ENCODE data around the gene COX4I1.

The COX4I1 gene

DNA sequence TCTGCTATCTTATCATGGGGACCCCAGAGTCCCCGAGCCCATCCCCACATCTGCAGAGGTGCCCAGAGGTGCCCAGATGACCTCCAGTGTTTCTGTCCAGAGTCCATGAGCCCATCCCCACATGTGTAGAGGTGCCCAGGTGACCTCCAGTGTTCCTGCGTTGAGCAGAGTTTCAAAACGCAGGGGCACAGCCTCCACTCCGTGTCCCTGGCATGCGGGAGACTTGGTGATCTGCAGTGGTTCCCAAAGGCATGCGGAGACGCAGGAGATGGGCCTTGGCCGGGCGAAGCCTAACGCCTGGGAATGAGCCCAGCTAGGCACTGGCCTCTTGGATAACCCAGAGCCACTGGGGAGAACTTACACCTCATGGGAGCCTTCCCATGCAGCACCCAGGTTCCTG, 41.3 kb downstream of the COX4I1 start:
- no peak for DNase-seq (ENCODE audit: low spot score)

DNA sequence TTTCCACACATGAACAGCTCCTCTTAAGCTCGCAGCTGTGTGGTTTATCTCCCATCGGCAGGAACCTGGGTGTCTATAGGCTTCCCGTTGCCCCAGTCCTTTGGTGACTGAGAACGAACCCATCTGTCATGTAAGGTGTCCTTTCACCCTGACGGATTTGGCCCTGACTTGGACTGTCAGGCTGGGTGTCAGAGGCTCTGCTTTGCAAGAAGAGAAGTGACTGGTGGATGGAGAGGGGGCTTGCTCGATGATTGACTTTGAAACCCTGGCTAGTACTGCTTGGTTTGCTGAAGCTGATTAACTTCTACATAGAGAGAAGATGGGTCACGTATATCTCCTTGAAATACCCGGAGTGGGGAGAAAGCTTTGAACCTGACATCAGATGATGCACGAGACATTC, 42.9 kb downstream of the COX4I1 start:
- no peak for DNase-seq (ENCODE audit: low spot score)

DNA sequence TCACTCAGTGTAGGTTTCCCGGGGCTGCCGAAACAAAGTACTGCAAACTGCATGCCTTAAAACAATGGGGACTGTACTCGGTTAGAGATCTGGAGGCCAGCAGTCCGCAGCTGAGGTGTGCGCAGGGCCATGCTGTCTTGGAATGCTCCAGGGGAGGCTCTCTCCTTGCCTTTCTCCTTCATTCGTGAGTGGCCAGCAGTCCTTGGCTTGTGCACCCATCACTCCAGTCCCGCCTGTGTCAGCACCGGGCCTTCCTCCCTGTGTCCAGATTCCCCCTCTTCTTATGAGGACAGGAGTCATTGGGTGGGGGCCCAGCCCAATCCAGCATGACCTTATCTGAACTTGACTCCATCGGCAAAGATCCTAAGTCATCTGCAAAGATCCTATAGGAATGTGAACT, 43.4 kb downstream of the COX4I1 start:
- DNase-seq (ENCODE audit: low spot score) = no peak

DNA sequence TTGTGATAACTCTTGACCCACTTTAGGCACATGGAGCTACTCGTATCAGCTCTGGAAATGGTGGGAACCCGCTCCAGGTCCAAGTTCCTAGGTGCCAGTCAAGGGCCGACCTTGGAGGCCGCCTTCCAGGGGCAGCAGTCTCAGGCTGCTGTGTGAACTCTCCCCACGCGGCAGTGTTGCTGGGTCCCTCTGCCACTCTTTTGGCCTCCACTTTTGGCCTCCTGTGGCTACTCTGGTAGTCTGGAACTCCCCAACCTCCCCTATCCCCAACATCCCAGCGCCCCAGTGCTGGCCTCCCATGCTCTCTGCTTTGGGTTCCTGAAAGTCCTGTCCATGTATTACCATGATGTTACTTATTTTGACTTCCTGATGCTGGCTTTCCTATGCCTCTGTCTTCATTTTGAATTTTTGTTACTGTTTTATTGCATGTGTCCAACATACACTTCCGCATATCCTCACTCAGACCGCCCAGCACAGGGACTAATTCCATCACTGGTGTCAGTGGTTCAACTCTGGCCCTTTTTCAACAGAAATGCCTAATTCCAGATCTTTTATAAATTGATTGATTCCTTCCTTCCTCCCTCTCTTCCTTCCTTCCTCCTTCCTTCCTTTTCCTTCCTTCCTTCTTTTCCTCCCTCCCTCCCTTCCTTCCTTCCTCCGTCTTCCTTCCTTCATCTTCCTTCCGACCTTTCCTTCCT, 44.1 kb downstream of the COX4I1 start:
- no peak for DNase-seq (ENCODE audit: low spot score)

DNA sequence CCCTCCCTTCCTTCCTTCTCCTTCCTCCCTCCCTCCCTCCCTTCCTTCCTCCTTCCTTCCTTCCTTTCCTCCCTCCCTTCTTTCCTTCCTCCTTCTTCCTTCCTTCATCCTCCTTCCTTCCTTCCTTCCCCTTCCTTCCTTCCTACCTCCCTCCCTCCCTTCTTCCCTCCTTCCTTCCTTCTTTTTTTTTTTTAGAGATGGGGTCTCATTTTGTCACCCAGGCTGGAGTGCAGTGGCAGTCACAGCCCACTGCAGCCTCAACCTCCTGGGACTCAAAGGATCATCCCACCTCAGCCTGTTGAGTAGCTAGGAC, 44.6 kb downstream of the COX4I1 start:
- DNase-seq (ENCODE audit: low spot score) = no peak

DNA sequence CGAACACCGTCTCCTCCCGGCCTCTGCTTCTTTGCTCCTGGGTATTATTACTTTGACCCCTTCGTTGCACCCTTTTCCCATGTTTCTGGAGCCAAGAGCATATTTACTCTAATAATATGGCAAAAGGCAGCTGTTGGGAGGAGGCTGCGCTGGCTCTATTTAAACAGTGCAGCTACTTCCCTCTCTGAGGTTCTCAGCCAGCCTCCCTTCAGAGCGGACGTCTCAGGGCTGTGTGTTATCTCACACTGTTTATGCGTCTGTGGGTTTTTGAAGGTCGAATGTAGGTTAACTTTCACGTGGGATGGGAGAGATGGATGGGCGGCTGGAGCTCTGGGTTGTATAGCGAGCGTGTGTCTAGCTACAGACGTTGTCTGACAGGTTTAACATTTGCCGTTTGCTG, 45.3 kb downstream of the COX4I1 start:
- no peak for DNase-seq (ENCODE audit: low spot score)

DNA sequence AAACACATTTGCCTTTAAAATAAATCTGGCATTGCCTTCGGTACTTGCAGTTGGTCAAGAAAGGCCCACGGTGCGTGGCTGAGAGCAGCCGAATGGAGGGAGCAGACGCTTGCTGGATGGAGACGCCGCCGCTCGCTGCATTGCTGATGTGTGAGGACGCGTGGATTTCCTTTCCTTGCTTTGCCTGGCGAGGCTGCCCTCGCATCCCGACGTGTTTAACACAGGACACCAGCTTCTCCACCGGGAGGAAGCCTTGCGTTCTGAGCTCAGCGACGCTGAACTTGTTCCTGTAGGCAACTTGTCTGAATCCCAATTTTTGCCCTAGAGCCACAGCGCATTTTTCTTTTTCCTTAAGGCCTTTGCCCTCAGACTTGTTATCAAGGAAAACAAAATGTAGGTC, 45.8 kb downstream of the COX4I1 start:
- no peak for DNase-seq (ENCODE audit: low spot score)

DNA sequence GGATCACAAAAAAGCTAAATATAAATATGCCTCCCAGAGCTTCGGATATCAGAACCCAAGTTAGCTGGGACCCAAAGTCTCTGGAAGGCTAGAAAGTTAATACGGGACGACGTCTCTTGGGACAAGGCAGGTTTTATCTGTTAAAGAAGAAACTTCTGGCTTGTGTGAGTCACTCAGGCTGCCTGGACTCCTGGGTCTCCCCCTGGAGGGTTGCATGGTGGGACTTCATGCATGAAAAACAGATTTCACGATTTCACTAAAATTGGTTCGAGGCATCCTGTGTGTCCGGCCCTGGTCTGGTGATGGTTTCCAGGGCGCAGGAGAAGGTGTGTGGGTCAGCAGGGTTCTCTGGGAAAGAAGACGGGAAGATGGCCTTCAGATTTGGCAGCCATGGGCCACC, 47.0 kb downstream of the COX4I1 start:
- DNase-seq (ENCODE audit: low spot score) = no peak

DNA sequence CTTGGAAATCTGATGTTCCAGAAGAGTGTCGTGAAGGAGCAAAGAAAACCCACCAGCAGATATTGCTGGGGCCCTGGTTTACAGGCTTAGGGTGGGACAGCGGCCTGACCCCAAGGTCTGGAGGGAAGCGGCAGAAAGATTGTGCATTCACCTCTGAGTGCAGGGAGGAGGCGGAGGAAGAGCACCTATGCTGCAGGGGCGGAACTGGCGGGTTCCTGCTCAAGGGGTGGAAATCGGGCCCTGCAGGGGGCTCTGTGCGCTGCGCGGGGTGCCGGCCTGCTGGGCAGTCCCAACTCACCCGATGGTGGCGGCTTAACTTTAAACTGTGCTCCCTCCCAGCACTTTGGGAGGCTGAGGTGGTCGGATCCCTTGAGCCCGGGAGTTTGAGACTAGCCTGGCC, 47.5 kb downstream of the COX4I1 start:
- no peak for DNase-seq (ENCODE audit: low spot score)

DNA sequence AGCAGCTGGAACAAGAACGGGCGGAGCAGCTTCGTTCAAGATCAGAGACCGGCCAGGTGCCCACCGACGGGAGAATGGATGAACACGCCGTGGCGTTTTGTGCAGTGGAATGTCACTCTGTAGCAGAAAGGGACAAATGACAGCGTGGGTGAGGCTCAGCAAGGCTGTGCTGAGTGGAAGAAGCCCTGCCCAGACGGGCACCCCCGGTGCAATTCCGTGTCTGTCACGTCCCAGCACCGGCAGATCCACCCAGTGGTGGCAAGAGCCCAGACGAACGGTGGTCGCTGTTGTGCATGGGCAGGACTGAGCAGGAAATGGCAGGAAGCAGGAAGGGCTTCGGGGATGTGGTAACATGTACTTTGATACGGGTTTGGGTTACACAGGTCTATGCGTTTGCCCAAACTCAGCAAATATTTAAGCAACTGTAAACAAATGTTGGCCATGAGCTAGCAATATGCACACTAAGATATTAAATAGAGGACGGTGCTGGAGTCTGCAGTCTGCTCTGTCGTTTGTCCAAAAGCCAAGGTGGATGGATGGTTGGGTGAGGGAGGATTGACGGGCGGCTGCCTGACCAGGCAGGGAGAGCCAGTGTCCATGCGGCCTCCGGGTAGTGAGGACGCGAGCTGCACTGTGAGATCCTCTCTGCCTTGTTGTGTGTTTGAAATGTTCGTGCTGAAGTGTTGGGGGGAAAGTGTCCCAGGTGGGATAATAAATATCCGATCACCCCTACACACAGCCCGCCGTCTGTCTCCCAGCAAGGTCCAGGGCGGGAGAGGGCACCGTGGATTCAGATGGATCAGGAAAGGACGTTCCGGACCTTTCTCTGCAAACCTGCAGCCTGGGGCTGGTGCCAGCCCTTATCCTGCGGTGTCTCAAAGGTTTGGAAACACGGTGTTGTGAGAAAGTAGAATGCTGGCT, 48.4 kb downstream of the COX4I1 start:
- no peak for DNase-seq (ENCODE audit: low spot score)

DNA sequence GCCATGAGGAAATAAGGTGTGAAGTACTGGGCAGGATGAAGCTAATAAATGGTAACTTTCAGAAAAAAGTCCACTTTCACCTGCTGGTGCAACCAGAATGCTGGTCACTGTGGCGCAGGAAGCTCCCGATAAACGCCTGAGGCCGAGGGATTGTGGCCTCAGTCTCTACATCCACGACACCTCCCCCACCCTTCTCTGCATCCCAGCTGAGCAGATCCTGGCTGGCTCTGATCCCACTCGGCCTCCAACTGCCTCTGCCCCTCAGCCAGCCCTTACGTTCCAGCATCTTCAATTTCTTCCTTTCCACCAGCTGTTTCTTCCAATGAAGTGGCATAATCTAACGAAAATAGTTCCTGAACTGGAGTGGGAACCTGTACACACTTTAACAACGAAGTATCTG, 49.5 kb downstream of the COX4I1 start:
- DNase-seq (ENCODE audit: low spot score) = no peak

DNA sequence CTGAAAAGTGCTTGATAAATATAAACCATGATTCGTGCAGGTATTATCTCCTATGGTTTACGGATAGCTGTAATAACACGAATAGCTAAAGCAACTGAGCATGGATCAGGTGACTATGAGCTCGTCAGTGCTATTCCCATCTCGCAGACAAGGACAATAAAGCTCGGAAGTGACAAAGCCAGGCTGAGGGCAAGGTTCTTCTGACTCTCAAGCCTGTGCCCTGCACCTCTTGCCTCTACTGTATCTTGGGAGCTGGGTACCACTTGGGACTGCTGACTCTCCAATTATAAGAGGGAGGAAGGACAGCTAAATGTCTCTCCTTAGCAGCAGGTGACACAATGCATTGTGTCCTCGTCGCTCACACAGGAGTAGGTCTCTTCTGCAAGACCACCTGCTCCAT, 49.9 kb downstream of the COX4I1 start:
- DNase-seq (ENCODE audit: low spot score) = no peak

DNA sequence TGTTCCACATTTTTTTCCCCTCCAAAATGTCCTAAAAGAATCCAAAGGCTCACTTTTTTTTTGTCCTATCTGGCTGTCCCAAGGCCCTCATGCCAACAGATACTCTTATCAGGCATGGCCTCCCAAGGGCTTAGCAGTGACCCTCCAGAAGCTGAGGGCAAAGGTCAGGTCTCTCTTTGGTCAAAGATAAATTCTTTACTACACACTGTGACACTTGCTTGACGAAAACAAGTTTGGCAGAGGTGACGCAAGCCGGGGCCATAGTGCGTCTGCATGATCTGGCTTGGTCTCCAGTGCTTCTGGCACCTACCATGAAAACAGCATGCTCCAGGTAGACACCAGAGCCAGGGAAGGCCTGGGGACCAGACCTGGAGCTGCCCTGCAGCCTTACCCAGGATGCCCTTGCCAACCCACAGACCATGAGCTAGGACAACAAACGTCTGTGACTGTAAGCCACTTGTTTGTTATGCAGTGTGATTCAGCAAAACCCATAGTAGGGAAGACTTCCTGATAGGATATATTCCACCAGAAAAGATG, 50.9 kb downstream of the COX4I1 start:
- DNase-seq (ENCODE audit: low spot score) = no peak

DNA sequence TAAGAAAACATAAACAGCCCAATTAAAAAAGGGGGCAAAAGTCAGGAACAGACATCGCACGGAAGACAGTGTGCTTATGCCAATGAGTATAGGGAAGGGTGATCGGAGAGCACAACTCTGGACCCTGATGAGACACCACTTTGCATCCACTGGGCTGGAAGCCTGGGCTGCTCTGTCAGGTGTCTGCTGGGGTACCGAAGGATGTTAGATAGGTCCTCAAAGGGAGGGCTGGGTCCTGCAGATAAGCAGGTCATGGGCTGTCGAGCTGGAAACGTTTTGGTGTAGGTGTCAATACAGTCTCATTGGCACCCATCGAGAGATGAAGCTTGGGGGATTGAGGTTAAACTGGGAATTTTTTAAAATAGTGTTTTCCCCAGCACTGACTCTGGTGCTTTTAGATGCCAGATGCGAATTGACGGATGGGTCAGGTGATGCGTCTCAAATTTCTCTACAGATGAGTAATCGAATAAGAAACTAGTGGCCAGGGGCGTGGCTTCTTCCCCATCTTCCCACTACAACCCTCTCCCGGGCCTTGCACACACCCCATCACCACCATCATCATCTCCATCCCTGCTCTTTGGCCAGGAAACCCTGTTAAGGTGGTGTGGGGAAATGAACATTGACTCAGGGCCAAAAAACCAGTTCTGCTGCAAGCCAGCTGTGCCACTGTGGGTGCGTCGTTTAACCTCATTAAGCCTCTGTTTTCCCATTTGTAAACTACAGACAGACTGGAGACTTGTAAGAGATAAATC, 51.7 kb downstream of the COX4I1 start:
- no peak for DNase-seq (ENCODE audit: low spot score)

DNA sequence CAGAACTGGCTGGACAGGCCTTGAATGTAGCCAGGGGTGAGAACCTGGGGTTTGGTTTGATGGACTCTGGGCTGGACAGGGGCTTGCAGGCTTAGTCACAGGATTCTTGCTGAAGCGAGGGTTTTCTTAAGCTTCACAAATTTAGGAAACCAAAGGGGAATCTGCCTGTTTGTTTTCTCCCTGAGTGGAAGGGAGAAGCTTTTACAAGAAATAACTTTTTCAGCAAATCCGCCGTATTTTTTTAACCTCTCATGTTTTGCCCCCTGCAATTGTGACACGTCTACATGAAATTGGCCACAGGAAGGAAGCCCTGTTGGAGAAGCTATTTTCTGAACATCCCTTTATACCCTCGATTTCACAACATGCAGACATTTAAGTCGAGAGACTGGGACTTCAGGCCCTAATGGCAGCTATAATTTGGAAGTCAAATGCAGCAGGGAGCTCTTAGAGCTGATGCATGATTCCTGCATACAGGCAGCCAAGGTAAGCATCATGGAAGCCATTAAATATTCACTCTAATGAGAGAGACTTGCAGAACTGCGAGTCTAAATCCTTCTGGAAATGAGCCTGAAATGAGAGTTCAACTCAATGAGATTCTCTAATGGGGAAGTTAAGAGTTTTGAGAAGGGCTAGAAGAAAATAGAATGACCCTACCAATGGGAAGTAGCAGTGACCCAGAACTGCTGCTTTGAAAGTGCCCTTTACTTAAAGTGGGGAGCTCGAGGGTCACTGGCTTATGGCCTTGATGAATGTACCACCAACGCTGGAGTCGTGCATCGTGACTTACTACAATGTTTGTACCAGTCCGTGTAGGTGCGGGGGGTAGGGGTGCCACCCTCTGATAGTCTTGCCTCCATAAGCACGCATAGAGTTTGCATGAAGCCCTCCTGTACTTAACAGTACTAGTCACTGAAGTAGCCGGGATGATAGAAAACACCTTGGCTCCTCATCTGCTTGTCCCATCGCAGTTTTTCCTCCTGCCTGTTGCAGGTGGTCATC, 54.4 kb downstream of the COX4I1 start:
- no peak for DNase-seq (ENCODE audit: low spot score)

DNA sequence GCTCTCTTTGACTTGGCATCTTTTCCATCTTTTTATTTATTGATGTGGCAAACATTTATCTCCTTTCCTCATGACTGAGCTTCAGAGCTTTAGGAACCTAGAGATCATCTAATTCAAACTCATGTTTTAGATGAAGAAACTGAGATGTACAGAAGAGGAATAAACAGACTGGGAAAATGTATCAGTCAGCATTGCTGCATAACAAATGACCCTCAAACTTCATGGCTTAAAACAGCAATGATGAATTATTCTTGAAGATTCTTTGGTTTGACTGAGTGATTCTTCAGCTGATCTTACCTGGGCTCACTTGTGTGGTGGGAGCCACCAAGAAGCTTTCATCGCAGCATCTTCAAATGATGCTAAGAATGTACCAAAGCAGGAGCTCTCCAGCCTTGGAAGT, 55.4 kb downstream of the COX4I1 start:
- DNase-seq (ENCODE audit: low spot score) = no peak

DNA sequence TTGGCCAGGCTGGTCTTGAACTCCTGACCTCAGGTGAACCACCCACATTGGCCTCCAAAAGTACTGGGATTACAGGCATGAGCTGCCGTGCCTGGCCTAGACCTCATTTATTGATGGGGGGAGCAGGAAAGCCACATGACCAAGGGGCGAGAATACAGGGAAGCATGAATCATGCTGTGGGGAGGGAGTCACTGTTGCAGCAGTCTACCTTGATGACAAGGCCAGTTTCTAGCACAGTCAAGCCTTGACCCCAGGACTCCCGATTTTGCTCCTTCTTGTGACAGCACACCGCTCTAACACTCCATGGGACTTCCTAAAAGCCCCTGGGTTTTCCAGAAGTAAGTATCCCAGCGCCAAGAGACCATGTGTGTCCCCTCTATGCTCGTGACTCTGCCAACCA, 56.6 kb downstream of the COX4I1 start:
- DNase-seq (ENCODE audit: low spot score) = no peak

DNA sequence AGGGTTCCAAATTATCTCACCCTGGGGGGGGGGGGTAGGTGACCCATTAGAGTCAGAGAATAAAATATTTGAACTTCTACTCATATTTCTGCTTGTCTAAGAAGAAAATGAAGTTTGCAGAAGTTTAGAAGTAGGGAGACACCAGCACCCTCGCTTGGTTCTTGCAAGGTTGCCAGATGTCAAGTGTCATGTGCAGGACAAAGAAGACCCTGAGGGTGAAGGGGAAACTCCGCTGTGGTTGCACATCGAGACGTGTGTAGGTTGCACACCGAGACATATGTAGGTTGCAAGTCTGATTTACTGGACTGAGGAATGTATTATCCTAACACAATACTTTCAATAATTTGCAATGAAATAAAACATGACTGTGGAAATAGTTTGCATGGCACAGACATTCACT, 57.1 kb downstream of the COX4I1 start:
- DNase-seq (ENCODE audit: low spot score) = no peak

All from CD4-positive, alpha-beta T cell treated with Interleukin-6 at 100 ng/mL for 8 hours (primary cell).